Type B pancreatic cell (in vitro differentiated cells): Measurements from ENCODE around the gene WWC1. TPM values are rescaled to one million over a fixed set of nuclear protein-coding genes. Genes with fewer than 3 reads are reported as not detected.

ENCODE experiments used
- DNase-seq: peaks from one replicate; pipeline ENCODE4 v3.0.0; 2021; ENCODE audit warnings: mixed read lengths; ENCODE audit not compliant: unreplicated experiment; ENCODE audit errors: extremely low spot score
- H3K27ac Mint-ChIP-seq: 2 replicates; pipeline ENCODE4 v1.8.0; 2021; ENCODE audit warnings: mild to moderate bottlenecking, mixed read lengths
- H3K27me3 Mint-ChIP-seq: 2 replicates; pipeline ENCODE4 v1.8.0; 2021; ENCODE audit warnings: mixed read lengths
- H3K36me3 Mint-ChIP-seq: 2 replicates; pipeline ENCODE4 v1.8.0; 2021; ENCODE audit warnings: mixed read lengths
- H3K4me1 Mint-ChIP-seq: one replicate; pipeline ENCODE4 v1.8.0; 2021; ENCODE audit warnings: mixed read lengths; ENCODE audit not compliant: unreplicated experiment
- H3K4me3 Mint-ChIP-seq: 2 replicates; pipeline ENCODE4 v1.8.0; 2021; ENCODE audit warnings: mild to moderate bottlenecking, mixed read lengths
- H3K9me3 Mint-ChIP-seq: 2 replicates; pipeline ENCODE4 v1.8.0; 2021; ENCODE audit warnings: mixed read lengths
- CTCF ChIP-seq: fragments of 200-600 bp; sonication (generic); conservative IDR thresholded peaks from 2 replicates; pipeline ENCODE4 v1.5.0; 2021; ENCODE audit warnings: antibody characterized with exemption, mild to moderate bottlenecking
- total RNA-seq: library from RNA; stranded (reverse); gene quantifications from 2 replicates; pipeline ENCODE4 v1.2.1, GENCODE V29; 2021; ENCODE audit warnings: low replicate concordance

Gene WWC1
- total RNA-seq, 1 donor from 2014 or later = 80.1 TPM

DNA sequence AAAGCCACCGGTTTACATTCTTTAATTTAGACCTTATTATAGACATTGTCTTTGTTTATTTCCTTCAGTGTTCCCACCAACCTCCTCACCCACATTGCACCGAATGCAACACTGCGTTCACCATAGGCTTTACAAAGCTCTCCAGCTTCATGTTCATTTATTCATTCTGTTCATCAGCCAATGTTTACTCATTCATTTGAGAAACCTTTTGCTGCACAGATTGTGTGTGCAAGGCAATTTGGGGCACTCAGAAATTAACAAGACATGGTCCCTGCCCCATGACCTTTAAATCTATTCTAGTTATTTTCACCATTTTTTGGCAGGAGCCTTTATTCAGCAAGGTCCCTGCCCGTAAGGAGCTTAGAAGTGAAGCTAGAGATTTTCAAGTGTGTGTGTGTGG lies 124.0 kb downstream of the WWC1 start:
- no peak for TF ChIP-seq CTCF
- no peak overlapping the region for H3K27ac Mint-ChIP-seq
- no peak for DNase-seq
- no peaks in the 10 kb centered on the region for H3K9me3 Mint-ChIP-seq
- peaks cover 8% of the 10 kb centered on the region for H3K36me3 Mint-ChIP-seq
- H3K27me3 Mint-ChIP-seq = no peaks in the 10 kb centered on the region
- H3K4me3 Mint-ChIP-seq = no peak overlapping the region
- H3K4me1 Mint-ChIP-seq = no peaks in the 10 kb centered on the region

DNA sequence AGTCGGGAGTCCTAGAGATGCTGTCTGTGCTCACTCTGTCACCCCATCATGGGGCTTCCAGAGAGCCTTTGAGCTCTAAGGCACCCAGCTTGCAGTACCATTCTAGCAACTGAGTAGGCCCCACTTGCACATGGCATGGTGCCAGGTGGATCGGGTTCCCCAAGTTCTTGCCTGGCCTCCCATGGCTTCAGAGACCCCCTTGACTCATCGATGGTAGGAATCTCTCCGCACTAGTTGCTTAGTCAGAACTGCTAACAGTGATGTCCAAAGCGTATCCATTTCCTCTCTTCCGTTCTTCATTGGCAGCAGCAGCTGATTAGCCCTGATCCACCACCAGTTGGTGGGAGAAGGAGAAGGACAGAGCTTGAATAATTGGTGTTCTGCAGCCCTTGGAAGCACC lies 124.5 kb downstream of the WWC1 start:
- Mint-ChIP-seq H3K27me3 (no peaks in the 10 kb centered on the region), H3K4me3 (no peak overlapping the region), H3K9me3 (no peaks in the 10 kb centered on the region), H3K36me3 (peaks cover 12% of the 10 kb centered on the region), H3K4me1 (no peaks in the 10 kb centered on the region), H3K27ac (no peak overlapping the region)
- DNase-seq = no peak
- no peak for TF ChIP-seq CTCF

- H3K4me3 Mint-ChIP-seq = no peak overlapping the region
- peaks cover 9% of the 10 kb centered on the region for H3K36me3 Mint-ChIP-seq
- no peaks in the 10 kb centered on the region for H3K4me1 Mint-ChIP-seq
- H3K27me3 Mint-ChIP-seq = no peaks in the 10 kb centered on the region
- no peaks in the 10 kb centered on the region for H3K9me3 Mint-ChIP-seq
- TF ChIP-seq CTCF = no peak
- no peak for DNase-seq
- peak overlapping the region; percentile 42 for H3K27ac Mint-ChIP-seq
These were observed 126.4 kb downstream of the WWC1 start for GRCh38 chr5:168417731-168418429.

- H3K36me3 Mint-ChIP-seq = peaks cover 9% of the 10 kb centered on the region
- H3K4me3 Mint-ChIP-seq = no peak overlapping the region
- peak overlapping the region; percentile 54 for H3K27ac Mint-ChIP-seq
These were observed 129.0 kb downstream of the WWC1 start for GRCh38 chr5:168420461-168420860.

GRCh38 chr5:168422431-168422830 lies 131.0 kb downstream of the WWC1 start:
- H3K4me1 Mint-ChIP-seq = no peaks in the 10 kb centered on the region
- no peaks in the 10 kb centered on the region for H3K9me3 Mint-ChIP-seq
- peak; percentile 33 for TF ChIP-seq CTCF
- H3K4me3 Mint-ChIP-seq = no peak overlapping the region
- peak overlapping the region; percentile 62 for H3K27ac Mint-ChIP-seq
- no peaks in the 10 kb centered on the region for H3K27me3 Mint-ChIP-seq
- DNase-seq = no peak
- peaks cover 9% of the 10 kb centered on the region for H3K36me3 Mint-ChIP-seq

More at GRCh38 chr5:168420461-168420860, 129.0 kb downstream of the WWC1 start:
- DNase-seq = no peak
- no peaks in the 10 kb centered on the region for H3K27me3 Mint-ChIP-seq
- TF ChIP-seq CTCF = no peak
- H3K4me1 Mint-ChIP-seq = no peaks in the 10 kb centered on the region
- H3K9me3 Mint-ChIP-seq = no peaks in the 10 kb centered on the region

- peaks cover 9% of the 10 kb centered on the region for H3K36me3 Mint-ChIP-seq
- no peak for TF ChIP-seq CTCF
- H3K4me1 Mint-ChIP-seq = no peaks in the 10 kb centered on the region
- no peaks in the 10 kb centered on the region for H3K27me3 Mint-ChIP-seq
- H3K27ac Mint-ChIP-seq = no peak overlapping the region
- H3K4me3 Mint-ChIP-seq = no peak overlapping the region
- no peak for DNase-seq
- no peaks in the 10 kb centered on the region for H3K9me3 Mint-ChIP-seq
These were observed 132.0 kb downstream of the WWC1 start for GRCh38 chr5:168423478-168423877.
